Peyer's patch (tissue), 4 donors: Measurements from ENCODE around the gene SLU7.

Experiments
- CTCF ChIP-seq, 6 experiments: fragments of 450-650 bp in 4 of 6; fragments of 200-600 bp in 2 of 6; sonication (generic) in 1 of 6; IDR thresholded peaks; one replicate each; pipeline ENCODE4 v1.5.1; 2017 to 2019; ENCODE audit warnings: antibody characterized with exemption in 6 of 6, mild to moderate bottlenecking in 3 of 6, moderate library complexity in 1 of 6
- POLR2A ChIP-seq, 2 donors: fragments of 450-650 bp; IDR thresholded peaks; one replicate each; pipeline ENCODE4 v1.5.1; 2017; ENCODE audit warnings: antibody characterized with exemption in 2 of 2, mild to moderate bottlenecking in 2 of 2, moderate library complexity in 2 of 2

DNA sequence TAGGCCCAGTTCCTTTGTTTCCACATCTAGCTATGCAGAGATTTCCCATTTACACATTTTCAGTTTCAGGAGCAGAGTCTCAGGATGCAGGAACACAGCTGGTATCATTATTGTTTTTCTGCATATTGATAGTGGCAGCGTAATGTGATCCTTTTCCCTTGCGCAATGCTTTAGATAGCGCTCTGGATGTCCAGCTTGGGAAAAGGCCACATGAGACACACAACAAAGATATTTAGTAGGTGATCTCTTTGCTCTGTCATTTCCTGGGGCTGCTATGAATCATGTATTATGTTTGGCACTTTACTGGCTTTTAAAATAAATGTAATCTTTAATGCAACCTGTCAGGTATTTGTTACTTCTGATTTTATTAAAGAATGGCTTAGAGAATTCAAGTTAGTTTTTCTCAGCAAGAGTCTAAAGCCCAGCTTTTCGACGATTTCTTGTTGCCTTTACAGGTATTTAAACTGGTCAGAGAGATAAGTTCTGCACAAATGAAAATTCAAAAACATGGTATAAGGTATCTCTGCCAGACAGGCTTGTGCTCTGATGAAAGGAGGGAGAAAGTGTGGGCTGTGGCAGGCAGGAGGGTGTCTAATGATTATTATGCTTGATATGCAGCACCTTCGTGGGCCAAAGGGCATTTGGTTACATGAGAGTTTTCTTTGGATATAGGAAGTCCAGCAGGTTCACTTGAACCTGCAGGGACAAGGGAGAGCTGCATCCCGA lies 45.0 kb upstream of the SLU7 start:
- TF ChIP-seq CTCF (IDR thresholded peaks at IDR 0.05) (no peak), POLR2A (IDR thresholded peaks at IDR 0.05) (no peak)
